ENCODE results near the gene TSPAN18.

TSPAN18 gene

DNA sequence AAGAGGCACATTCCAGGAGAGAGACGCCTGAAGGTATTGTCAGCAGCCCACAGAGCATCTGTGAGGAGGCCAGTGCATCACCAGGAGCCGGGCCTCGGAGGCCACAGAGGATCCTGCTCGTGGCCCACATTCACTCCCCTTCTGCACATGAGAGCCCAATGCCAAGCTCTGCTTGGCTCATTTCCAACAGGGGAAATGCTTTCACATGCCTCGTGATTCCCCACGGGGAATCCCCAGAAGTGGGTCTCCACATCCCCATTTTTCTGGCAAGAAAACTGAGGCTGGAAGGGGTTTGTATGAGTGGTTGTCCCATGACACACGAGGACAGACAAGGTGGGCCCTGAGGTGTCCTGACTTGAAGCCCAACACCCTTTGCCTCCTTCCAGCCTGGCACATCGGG, 189.6 kb downstream of the TSPAN18 start:
- no peak for DNase-seq (ENCODE audit: low read depth in 2 of 2)

- DNase-seq (ENCODE audit: low read depth in 2 of 2) = no peak
Observed at GRCh38 chr11:44916801-44917385, 190.1 kb downstream of the TSPAN18 start.

GRCh38 chr11:44917741-44918140, 191.0 kb downstream of the TSPAN18 start:
- no peak for DNase-seq (ENCODE audit: low read depth in 2 of 2)

- no peak for DNase-seq (ENCODE audit: low read depth in 2 of 2)
Observed at GRCh38 chr11:44920451-44920850, 193.7 kb downstream of the TSPAN18 start.

DNA sequence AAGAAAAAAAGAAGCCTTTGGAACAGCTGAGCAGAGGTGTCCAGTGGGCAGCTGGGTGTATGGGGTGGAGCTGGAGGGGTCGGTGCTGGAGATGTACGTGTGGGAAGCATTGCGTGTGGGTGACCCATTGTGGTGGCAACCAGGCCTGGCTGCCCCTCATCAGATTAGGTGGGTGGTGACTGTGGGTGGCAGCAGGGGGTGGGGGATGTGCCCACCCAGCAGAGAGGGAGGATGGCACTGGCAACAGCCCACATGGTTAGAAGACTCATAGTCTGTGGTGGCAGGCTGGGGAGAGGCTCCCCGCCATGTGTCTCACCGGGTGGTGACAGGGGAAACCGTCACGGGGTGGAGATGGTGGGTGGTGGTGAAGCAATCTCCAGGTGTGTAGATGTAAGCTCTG, 196.4 kb downstream of the TSPAN18 start:
- DNase-seq (ENCODE audit: low read depth in 2 of 2) = no peak

DNA sequence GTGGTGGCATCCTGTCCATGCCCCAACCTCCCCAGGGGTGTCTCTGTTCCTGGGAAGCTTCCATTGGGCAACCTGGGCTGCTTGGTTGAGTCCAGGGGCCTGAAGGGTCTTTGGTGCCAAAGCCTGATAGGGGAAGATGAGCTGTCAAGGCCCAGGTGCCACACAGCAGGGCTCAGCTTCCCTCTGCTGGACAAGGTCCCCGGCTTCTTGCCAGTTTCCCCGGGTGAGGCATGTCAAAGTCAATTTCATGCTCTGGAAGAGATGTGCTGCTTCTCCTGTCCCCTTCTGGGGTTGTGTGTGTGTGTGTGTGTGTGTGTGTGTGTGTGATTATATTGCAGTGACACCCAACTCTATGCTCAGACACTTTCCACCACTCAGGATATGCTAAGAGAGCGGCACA, 197.0 kb downstream of the TSPAN18 start:
- no peak for DNase-seq (ENCODE audit: low read depth in 2 of 2)

DNA sequence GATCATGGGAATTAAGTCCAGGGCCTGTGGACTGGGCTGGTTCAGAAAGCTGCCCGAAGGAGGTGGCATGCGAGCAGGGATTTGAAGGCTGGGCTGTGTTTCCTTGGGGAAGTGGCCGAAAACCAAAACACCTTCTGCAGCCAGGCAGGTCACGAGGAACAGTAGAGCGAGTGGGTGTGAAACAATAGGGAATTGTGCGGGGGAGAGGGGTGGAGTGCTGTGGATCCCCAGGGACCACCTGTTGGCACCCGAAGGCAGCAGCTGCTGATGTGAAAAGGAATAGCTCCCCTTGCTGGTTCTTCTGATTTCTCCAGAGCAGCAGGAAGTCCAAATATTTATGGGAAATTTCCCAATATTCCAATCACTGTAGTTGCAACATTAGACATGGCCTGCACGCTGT, 199.3 kb downstream of the TSPAN18 start:
- DNase-seq (ENCODE audit: low read depth in 2 of 2) = no peak

GRCh38 chr11:44927174-44927661, 200.5 kb downstream of the TSPAN18 start:
- peak; percentile 4 to 9 for DNase-seq (ENCODE audit: low read depth in 2 of 2)

DNA sequence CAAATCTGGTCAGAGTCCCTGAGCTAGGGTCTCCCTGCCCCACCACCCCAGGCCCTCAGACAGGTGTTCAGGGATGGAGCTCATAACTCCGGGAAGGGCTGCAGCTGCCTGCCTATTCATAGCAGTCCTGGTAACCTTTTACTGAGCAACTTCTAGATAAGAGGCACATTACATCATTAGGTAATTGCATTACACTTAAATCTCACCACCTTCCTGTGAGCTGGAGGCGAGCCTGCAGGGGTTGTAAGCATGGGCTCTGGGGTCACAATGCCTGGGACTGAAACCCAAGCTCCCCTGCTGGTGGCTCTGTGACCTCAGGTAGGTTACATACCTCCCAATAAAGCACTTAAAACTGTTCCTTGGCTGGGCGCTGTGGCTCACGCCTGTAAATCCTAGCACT, 201.4 kb downstream of the TSPAN18 start:
- no peak for DNase-seq (ENCODE audit: low read depth in 2 of 2)

DNA sequence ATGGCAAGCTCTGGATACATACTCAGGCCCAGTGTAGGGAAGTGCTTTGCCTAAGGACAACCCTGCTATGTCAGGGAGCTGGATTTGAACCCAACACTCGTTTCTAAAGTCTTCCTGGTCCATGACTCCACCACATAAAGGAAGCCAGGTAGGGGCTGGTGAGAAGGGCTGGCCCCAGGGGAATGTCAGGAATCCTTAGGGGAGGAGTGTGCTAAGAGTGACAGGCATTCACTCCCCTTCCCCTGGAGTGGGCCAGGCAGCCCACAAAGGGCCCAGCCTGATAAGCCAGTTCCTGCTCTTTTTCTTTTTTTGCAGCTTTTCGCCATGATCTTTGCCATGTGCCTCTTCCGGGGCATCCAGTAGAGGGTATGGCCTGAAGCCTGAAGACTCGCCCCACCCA, 202.1 kb downstream of the TSPAN18 start:
- DNase-seq (ENCODE audit: low read depth in 2 of 2) = no peak

DNA sequence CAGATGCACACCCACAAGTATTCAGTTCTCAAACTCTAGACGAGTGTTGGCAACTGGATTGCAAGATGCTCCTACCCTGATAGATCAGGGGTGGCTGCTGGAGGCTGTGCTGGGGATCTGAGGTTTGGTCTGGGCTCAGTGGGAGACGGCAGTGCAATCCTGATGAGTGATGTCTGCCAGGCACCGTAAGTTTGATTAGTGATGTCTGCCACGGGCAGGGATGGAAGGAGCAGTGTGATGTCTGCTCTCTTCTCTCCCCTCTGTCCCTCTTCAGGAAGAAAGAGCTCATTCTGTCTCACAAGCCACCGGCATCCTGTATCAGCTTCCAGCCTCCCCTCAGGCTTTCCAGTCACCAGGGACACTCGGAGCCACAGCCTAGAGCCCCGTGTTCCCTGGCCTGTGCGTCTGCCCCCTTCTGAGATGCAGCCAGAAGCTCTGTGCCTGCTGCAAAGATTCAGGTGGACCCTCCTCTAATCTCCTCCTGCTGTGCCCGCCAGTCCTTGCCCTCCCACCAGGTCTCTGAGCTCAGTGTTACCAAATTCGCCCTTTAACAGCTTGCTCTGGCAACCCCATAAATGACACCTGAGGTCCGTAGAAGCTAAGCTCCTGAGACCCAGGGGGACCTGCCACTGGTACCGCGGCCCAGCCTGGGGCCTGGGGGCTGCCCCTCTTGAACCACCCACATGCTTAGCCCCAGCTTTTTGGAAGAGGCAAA, 204.0 kb downstream of the TSPAN18 start:
- DNase-seq (ENCODE audit: low read depth in 2 of 2) = no peak

- DNase-seq (ENCODE audit: low read depth in 2 of 2) = no peak
Observed at GRCh38 chr11:44931466-44931865, 204.7 kb downstream of the TSPAN18 start.

DNA sequence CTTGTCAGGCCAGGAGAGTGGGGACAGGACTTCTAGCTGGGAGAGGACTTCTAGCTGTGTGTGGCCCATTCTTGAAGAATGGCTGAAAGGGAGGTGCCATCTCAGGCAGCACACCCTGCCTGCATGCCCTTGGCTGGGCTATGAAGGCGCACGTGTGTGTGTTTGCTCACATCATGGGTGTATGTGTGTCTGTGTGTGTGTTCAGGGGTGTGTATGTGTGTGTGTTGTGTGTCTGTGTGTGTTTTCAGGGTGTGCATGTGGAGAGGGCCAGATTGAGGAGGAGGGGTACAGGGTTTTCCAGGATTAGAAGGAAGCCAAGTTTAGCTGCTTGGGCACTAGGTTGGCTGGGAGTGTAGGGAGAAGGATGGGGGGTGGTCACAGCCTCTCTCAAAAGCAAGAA, 207.3 kb downstream of the TSPAN18 start:
- no peak for DNase-seq (ENCODE audit: low read depth in 2 of 2)

- DNase-seq (ENCODE audit: low read depth in 2 of 2) = no peak
Observed at GRCh38 chr11:44934735-44935250, 208.0 kb downstream of the TSPAN18 start.

GRCh38 chr11:44936525-44936924, 209.8 kb downstream of the TSPAN18 start:
- DNase-seq (ENCODE audit: low read depth in 2 of 2) = peak in 1 of 2 experiments; percentile 41

GRCh38 chr11:44936951-44937543, 210.3 kb downstream of the TSPAN18 start:
- DNase-seq (ENCODE audit: low read depth in 2 of 2) = no peak

DNA sequence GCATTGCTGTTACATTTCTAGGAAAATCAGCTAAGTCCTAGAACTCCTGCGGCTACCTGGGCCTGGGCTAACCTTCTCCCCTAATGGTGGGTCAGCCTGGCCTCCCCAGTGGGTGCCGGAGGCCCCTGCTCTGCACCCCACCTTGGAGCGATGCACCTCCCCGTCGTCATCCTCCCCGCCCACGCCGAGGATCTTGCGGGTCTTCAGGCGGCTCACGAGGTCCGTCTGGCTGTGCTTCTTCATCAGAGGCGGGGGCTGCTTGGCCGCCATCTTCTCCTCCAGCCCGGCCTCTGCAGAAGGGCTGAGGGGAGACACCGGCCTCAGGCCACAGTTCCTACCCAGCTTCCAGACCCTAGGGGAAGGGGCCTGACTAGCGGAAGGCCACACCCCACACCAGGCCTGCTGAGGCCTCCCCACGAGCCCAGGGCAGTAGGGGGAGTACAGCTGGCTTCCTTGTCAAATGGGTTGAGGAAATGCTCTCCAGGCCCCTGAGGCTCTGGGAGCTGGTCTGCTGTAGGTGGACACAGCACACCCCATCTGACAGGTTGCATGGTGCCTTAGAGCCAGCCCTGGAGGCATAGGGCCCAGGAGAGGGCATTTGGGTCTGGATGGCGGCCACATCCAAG, 211.4 kb downstream of the TSPAN18 start:
- no peak for DNase-seq (ENCODE audit: low read depth in 2 of 2)

GRCh38 chr11:44939673-44940395, 213.1 kb downstream of the TSPAN18 start:
- DNase-seq (ENCODE audit: low read depth in 2 of 2) = no peak

DNA sequence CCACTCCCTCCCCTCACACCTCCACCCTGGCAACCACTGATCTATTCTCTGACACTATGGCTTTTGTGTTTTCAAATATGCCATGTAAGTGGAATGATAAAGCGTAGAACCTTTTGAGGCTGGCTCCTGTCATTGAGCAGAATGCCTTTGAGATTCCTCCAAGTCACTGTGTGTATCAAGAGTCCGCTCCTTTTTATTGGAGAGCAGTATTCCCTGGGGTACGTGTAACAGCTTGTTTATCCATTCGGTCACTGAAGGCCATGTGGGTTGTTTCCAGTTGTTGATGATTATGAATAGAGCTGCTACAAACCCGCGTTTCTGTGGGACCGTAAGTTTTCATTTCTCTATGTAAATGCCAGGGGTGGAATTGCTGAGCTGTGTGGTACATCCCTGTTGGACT, 213.6 kb downstream of the TSPAN18 start:
- no peak for DNase-seq (ENCODE audit: low read depth in 2 of 2)

- no peak for DNase-seq (ENCODE audit: low read depth in 2 of 2)
Observed at GRCh38 chr11:44940835-44941234, 214.1 kb downstream of the TSPAN18 start.

- no peak for DNase-seq (ENCODE audit: low read depth in 2 of 2)
Observed at GRCh38 chr11:44941259-44942021, 214.7 kb downstream of the TSPAN18 start.

All from fibroblast of skin of left biceps (primary cell).